Measurements from ENCODE around the gene PLA2G15. TPM values are rescaled to one million over a fixed set of nuclear protein-coding genes. Genes with fewer than 3 reads are reported as not detected.

PLA2G15 gene
- total RNA-seq, 2 donors from 2014 or later: 11.2 to 15.5 TPM

GRCh38 chr16:68252383-68252782 is 7.2 kb downstream of the PLA2G15 start:
- Mint-ChIP-seq H3K4me3 (no peak overlapping the region), H3K27ac (no peak overlapping the region), H3K9me3 (no peaks in the 10 kb centered on the region), H3K36me3 (ENCODE audit: low read depth) (peaks cover 55% of the 10 kb centered on the region), H3K27me3 (no peaks in the 10 kb centered on the region), H3K4me1 (no peaks in the 10 kb centered on the region)
- ATAC-seq (replicated peaks): no peak

GRCh38 chr16:68253721-68254120 is 8.5 kb downstream of the PLA2G15 start:
- Mint-ChIP-seq H3K4me3 (no peak overlapping the region), H3K36me3 (ENCODE audit: low read depth) (peaks cover 60% of the 10 kb centered on the region), H3K4me1 (no peaks in the 10 kb centered on the region), H3K27me3 (no peaks in the 10 kb centered on the region), H3K9me3 (no peaks in the 10 kb centered on the region), H3K27ac (no peak overlapping the region)
- no peak for ATAC-seq (replicated peaks)

- Mint-ChIP-seq H3K36me3 (ENCODE audit: low read depth) (peaks cover 45% of the 10 kb centered on the region), H3K4me3 (no peak overlapping the region), H3K27ac (no peak overlapping the region), H3K9me3 (no peaks in the 10 kb centered on the region), H3K27me3 (no peaks in the 10 kb centered on the region), H3K4me1 (no peaks in the 10 kb centered on the region)
- ATAC-seq (replicated peaks): no peak
Observed at GRCh38 chr16:68255712-68256111, 10.5 kb downstream of the PLA2G15 start.

GRCh38 chr16:68257251-68257905 is 12.2 kb downstream of the PLA2G15 start:
- no peaks in the 10 kb centered on the region for H3K9me3 Mint-ChIP-seq
- peaks cover 28% of the 10 kb centered on the region for H3K36me3 Mint-ChIP-seq (ENCODE audit: low read depth)
- H3K27me3 Mint-ChIP-seq: no peaks in the 10 kb centered on the region
- no peak for ATAC-seq (replicated peaks)
- no peak overlapping the region for H3K27ac Mint-ChIP-seq
- no peak overlapping the region for H3K4me3 Mint-ChIP-seq
- no peaks in the 10 kb centered on the region for H3K4me1 Mint-ChIP-seq

GRCh38 chr16:68257906-68258800 is 13.0 kb downstream of the PLA2G15 start:
- Mint-ChIP-seq H3K36me3 (ENCODE audit: low read depth) (peaks cover 21% of the 10 kb centered on the region), H3K4me3 (no peak overlapping the region), H3K27ac (no peak overlapping the region), H3K27me3 (no peaks in the 10 kb centered on the region), H3K9me3 (no peaks in the 10 kb centered on the region), H3K4me1 (peaks cover 2% of the 10 kb centered on the region)
- peak; percentile 48 for ATAC-seq (replicated peaks)

GRCh38 chr16:68259007-68259825 is 14.0 kb downstream of the PLA2G15 start:
- no peak for ATAC-seq (replicated peaks)
- Mint-ChIP-seq H3K27me3 (no peaks in the 10 kb centered on the region), H3K36me3 (ENCODE audit: low read depth) (peaks cover 17% of the 10 kb centered on the region), H3K4me3 (no peak overlapping the region), H3K9me3 (no peaks in the 10 kb centered on the region), H3K4me1 (peaks cover 7% of the 10 kb centered on the region), H3K27ac (no peak overlapping the region)

- no peaks in the 10 kb centered on the region for H3K9me3 Mint-ChIP-seq
- H3K27me3 Mint-ChIP-seq: no peaks in the 10 kb centered on the region
- H3K27ac Mint-ChIP-seq: peak overlapping the region; percentile 92
- peaks cover 24% of the 10 kb centered on the region for H3K4me1 Mint-ChIP-seq
- H3K36me3 Mint-ChIP-seq (ENCODE audit: low read depth): peaks cover 39% of the 10 kb centered on the region
- H3K4me3 Mint-ChIP-seq: peak overlapping the region; percentile 87
- no peak for ATAC-seq (replicated peaks)
Observed at GRCh38 chr16:68263559-68264127, 18.5 kb downstream of the PLA2G15 start.

GRCh38 chr16:68264128-68265077 is 19.2 kb downstream of the PLA2G15 start, which contains the start of gene SLC7A6:
Gene SLC7A6, plus strand, starts transcription at chr16:68264526. Its CDS starts 10,201 bp downstream, at chr16:68274727.
- Mint-ChIP-seq H3K4me1 (peaks cover 30% of the 10 kb centered on the region), H3K9me3 (no peaks in the 10 kb centered on the region), H3K27me3 (no peaks in the 10 kb centered on the region), H3K36me3 (ENCODE audit: low read depth) (peaks cover 45% of the 10 kb centered on the region), H3K4me3 (peak within 1 kb of the TSS; percentile 87), H3K27ac (peak within 1 kb of the TSS; percentile 92)
- ATAC-seq (replicated peaks): peak; percentile 80

- H3K27ac Mint-ChIP-seq: peak overlapping the region; percentile 92
- H3K27me3 Mint-ChIP-seq: no peaks in the 10 kb centered on the region
- ATAC-seq (replicated peaks): peak; percentile 52
- peaks cover 54% of the 10 kb centered on the region for H3K36me3 Mint-ChIP-seq (ENCODE audit: low read depth)
- peak overlapping the region; percentile 87 for H3K4me3 Mint-ChIP-seq
- H3K4me1 Mint-ChIP-seq: peaks cover 34% of the 10 kb centered on the region
- no peaks in the 10 kb centered on the region for H3K9me3 Mint-ChIP-seq
Observed at GRCh38 chr16:68265078-68265920, 20.1 kb downstream of the PLA2G15 start.

- Mint-ChIP-seq H3K27me3 (no peaks in the 10 kb centered on the region), H3K36me3 (ENCODE audit: low read depth) (peaks cover 79% of the 10 kb centered on the region), H3K4me3 (peak overlapping the region; percentile 87), H3K4me1 (peaks cover 39% of the 10 kb centered on the region), H3K27ac (peak overlapping the region; percentile 91), H3K9me3 (no peaks in the 10 kb centered on the region)
- ATAC-seq (replicated peaks): no peak
Observed at GRCh38 chr16:68267612-68268405, 22.6 kb downstream of the PLA2G15 start.

GRCh38 chr16:68269793-68270192 is 24.6 kb downstream of the PLA2G15 start:
- Mint-ChIP-seq H3K27me3 (no peaks in the 10 kb centered on the region), H3K4me3 (peak overlapping the region; percentile 71), H3K36me3 (ENCODE audit: low read depth) (peaks cover 97% of the 10 kb centered on the region), H3K9me3 (no peaks in the 10 kb centered on the region), H3K4me1 (peaks cover 48% of the 10 kb centered on the region), H3K27ac (peak overlapping the region; percentile 90)
- no peak for ATAC-seq (replicated peaks)

- Mint-ChIP-seq H3K4me3 (peak overlapping the region; percentile 71), H3K27me3 (no peaks in the 10 kb centered on the region), H3K4me1 (peaks cover 46% of the 10 kb centered on the region), H3K27ac (peak overlapping the region; percentile 90), H3K36me3 (ENCODE audit: low read depth) (peaks cover 97% of the 10 kb centered on the region), H3K9me3 (no peaks in the 10 kb centered on the region)
- ATAC-seq (replicated peaks): peak; percentile 68
Observed at GRCh38 chr16:68270353-68270752, 25.2 kb downstream of the PLA2G15 start.

Data from activated T-helper 17 cell treated with anti-CD3 and anti-CD28 coated beads, Interleukin-2, amount 50 U/mL, for 72 hours (primary cell).